ENCODE data around the gene OBP2A.

GRCh38 chr9:135519179-135519971 is 26.6 kb upstream of the OBP2A start:
- TF ChIP-seq CTCF (IDR thresholded peaks at IDR 0.05): no peak
- TF ChIP-seq POLR2A (IDR thresholded peaks at IDR 0.05): no peak
